GM12878 (cell line): ENCODE data around the gene SLC35E1.

ENCODE experiments used
- HCFC1 ChIP-seq: fragments of 150-350 bp; IDR thresholded peaks from 2 replicates; pipeline ENCODE4 v1.6.1; 2014; ENCODE audit warnings: low read length
- MTA2 ChIP-seq: fragments of 450-650 bp; IDR thresholded peaks from 2 replicates; pipeline ENCODE4 v1.6.1; 2016; ENCODE audit warnings: low read depth, mild to moderate bottlenecking, moderate library complexity
- MYC ChIP-seq: IDR thresholded peaks from 2 replicates; pipeline ENCODE4 v1.6.1; 2011; ENCODE audit warnings: mild to moderate bottlenecking, low read length, moderate library complexity, inconsistent platforms; ENCODE audit not compliant: insufficient read depth, insufficient replicate concordance, insufficient read length, severe bottlenecking
- POLR2AphosphoS2 ChIP-seq: IDR thresholded peaks from 2 replicates; pipeline ENCODE4 v1.6.1; 2011; ENCODE audit warnings: low read depth, mild to moderate bottlenecking, low read length, improper control_type of control experiment, moderate library complexity
- STAT1 ChIP-seq: fragments of 450-650 bp; conservative IDR thresholded peaks from 2 replicates; pipeline ENCODE4 v1.6.1; 2014; ENCODE audit warnings: antibody characterized with exemption, mild to moderate bottlenecking
- ZSCAN29 ChIP-seq: fragments of 450-650 bp; IDR thresholded peaks from 2 replicates; pipeline ENCODE4 v1.6.1; 2017; ENCODE audit warnings: mild to moderate bottlenecking, moderate library complexity
- TF ChIP-seq, protein P1 (sequence below), 3 experiments: IDR thresholded peaks in 2 of 3; conservative IDR thresholded peaks in 1 of 3; 2 replicates each; pipeline ENCODE4 v1.5.1; 2011; ENCODE audit warnings: low read depth in 3 of 3, low read length in 3 of 3, mild to moderate bottlenecking in 3 of 3, control low read depth in 2 of 3, moderate library complexity in 2 of 3, inconsistent platforms in 1 of 3, mixed read lengths in 1 of 3; ENCODE audit not compliant: control insufficient read depth in 2 of 3, insufficient read depth in 1 of 3; ENCODE audit errors: extremely low read depth in 1 of 3
- TF ChIP-seq, protein P2 (sequence below): fragments of 450-650 bp; IDR thresholded peaks from 2 replicates; pipeline ENCODE4 v1.6.1; 2017; ENCODE audit warnings: antibody characterized with exemption, mild to moderate bottlenecking, moderate library complexity

DNA sequence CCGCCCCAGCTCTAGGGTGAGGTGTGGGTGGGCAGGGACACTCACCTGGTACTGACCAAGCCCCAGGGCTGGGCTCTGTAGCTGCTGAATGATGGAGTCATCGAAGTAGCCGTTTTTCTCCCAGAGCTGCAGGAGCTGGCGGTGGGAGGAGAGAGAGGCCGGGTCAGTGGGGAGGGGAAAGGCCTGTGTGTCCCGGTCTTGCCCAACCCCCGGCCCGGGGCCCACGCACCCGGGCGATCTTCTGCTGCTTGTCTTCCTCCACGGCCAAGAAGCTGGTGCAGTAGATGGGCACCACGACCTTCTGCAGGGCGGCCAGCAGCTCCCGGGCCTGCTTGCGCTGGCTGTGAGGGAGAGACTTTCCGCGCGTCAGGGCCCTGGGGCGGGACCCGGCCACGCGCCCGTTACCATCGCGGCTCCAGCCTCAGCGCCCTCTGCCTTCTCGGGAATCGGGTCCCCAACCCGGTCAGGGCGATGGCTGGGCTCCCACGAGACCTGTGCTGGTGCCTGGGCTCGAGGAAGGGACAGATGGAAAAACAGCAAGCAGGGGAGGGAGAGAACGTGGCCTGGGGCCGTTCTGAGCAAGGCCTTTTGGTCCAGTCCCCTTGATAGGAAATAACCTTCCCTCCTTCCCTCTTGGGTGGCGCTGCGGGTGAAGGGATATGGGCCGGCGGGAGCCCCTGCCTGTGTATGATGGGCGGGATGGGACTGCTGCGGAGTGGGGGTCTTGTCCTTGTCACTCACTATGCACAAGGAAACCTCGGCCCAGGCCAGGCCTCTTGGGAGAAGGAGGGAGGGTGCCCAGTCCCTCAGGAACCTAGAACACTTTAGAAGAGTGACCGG lies 41.5 kb downstream of the SLC35E1 start:
- no peak for TF ChIP-seq MTA2
- no peak for TF ChIP-seq STAT1
- TF ChIP-seq, protein P1, sequence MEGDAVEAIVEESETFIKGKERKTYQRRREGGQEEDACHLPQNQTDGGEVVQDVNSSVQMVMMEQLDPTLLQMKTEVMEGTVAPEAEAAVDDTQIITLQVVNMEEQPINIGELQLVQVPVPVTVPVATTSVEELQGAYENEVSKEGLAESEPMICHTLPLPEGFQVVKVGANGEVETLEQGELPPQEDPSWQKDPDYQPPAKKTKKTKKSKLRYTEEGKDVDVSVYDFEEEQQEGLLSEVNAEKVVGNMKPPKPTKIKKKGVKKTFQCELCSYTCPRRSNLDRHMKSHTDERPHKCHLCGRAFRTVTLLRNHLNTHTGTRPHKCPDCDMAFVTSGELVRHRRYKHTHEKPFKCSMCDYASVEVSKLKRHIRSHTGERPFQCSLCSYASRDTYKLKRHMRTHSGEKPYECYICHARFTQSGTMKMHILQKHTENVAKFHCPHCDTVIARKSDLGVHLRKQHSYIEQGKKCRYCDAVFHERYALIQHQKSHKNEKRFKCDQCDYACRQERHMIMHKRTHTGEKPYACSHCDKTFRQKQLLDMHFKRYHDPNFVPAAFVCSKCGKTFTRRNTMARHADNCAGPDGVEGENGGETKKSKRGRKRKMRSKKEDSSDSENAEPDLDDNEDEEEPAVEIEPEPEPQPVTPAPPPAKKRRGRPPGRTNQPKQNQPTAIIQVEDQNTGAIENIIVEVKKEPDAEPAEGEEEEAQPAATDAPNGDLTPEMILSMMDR (IDR thresholded peaks at IDR 0.05 in 2 of 3, conservative IDR thresholded peaks at IDR 0.05 in 1 of 3; ENCODE audit: control insufficient read depth in 2 of 3, extremely low read depth in 1 of 3, insufficient read depth in 1 of 3, low read depth in 3 of 3, low read length in 3 of 3) = no peak
- no peak for TF ChIP-seq POLR2AphosphoS2
- TF ChIP-seq, protein P2, sequence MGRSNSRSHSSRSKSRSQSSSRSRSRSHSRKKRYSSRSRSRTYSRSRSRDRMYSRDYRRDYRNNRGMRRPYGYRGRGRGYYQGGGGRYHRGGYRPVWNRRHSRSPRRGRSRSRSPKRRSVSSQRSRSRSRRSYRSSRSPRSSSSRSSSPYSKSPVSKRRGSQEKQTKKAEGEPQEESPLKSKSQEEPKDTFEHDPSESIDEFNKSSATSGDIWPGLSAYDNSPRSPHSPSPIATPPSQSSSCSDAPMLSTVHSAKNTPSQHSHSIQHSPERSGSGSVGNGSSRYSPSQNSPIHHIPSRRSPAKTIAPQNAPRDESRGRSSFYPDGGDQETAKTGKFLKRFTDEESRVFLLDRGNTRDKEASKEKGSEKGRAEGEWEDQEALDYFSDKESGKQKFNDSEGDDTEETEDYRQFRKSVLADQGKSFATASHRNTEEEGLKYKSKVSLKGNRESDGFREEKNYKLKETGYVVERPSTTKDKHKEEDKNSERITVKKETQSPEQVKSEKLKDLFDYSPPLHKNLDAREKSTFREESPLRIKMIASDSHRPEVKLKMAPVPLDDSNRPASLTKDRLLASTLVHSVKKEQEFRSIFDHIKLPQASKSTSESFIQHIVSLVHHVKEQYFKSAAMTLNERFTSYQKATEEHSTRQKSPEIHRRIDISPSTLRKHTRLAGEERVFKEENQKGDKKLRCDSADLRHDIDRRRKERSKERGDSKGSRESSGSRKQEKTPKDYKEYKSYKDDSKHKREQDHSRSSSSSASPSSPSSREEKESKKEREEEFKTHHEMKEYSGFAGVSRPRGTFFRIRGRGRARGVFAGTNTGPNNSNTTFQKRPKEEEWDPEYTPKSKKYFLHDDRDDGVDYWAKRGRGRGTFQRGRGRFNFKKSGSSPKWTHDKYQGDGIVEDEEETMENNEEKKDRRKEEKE = no peak
- TF ChIP-seq MYC = no peak
- no peak for TF ChIP-seq ZSCAN29
- TF ChIP-seq HCFC1 = no peak
